Neuronal stem cell (in vitro differentiated cells): ENCODE data around the gene CACNG6.

Experiments used
- DNase-seq: peaks from one replicate; pipeline ENCODE4 v3.0.0-alpha.2; 2013; ENCODE audit warnings: low spot score
- H2AFZ ChIP-seq: one replicate; pipeline ENCODE4 v1.6.1; 2013; ENCODE audit warnings: mild to moderate bottlenecking, low read length, inconsistent platforms
- H2AK5ac ChIP-seq: 2 replicates; pipeline ENCODE4 v1.6.1; 2013; ENCODE audit warnings: low read depth, mild to moderate bottlenecking, inconsistent platforms, low read length, moderate library complexity, mixed read lengths
- H2BK120ac ChIP-seq: 2 replicates; pipeline ENCODE4 v1.6.1; 2013; ENCODE audit warnings: low read depth, mild to moderate bottlenecking, inconsistent platforms, low read length, moderate library complexity, mixed read lengths
- H2BK12ac ChIP-seq: one replicate; pipeline ENCODE4 v1.6.1; 2013; ENCODE audit warnings: low read length, inconsistent platforms
- H2BK15ac ChIP-seq: 2 replicates; pipeline ENCODE4 v1.6.1; 2013; ENCODE audit warnings: mild to moderate bottlenecking, low read length, inconsistent platforms, mixed read lengths
- H2BK5ac ChIP-seq: one replicate; pipeline ENCODE4 v1.6.1; 2013; ENCODE audit warnings: inconsistent platforms, mild to moderate bottlenecking, low read length, moderate library complexity
- H3K14ac ChIP-seq: one replicate; pipeline ENCODE4 v1.6.1; 2013; ENCODE audit warnings: low read length, inconsistent platforms
- H3K18ac ChIP-seq: 2 replicates; pipeline ENCODE4 v1.6.1; 2013; ENCODE audit warnings: low read length, inconsistent platforms
- H3K23ac ChIP-seq: 2 replicates; pipeline ENCODE4 v1.6.1; 2013; ENCODE audit warnings: low read depth, mild to moderate bottlenecking, mixed read lengths, low read length, inconsistent platforms; ENCODE audit not compliant: poor library complexity
- H3K27ac ChIP-seq: replicated peaks from 3 replicates; pipeline ENCODE4 v1.5.1; 2013; ENCODE audit warnings: low read length, inconsistent platforms
- H3K27me3 ChIP-seq, 3 experiments: 2 replicates each; pipeline ENCODE4 v1.6.1; 2013; ENCODE audit warnings: low read length in 3 of 3, mild to moderate bottlenecking in 2 of 3, inconsistent platforms in 1 of 3, low read depth in 1 of 3, mixed read lengths in 1 of 3, moderate library complexity in 1 of 3; ENCODE audit not compliant: control insufficient read depth in 3 of 3, insufficient read depth in 3 of 3
- H3K36me3 ChIP-seq, 2 donors: replicated peaks in 1 of 2; 2 replicates each; pipeline ENCODE4 v1.6.1; 2013; ENCODE audit warnings: low read length in 2 of 2; ENCODE audit not compliant: control insufficient read depth in 2 of 2, insufficient read depth in 2 of 2
- H3K4ac ChIP-seq: 2 replicates; pipeline ENCODE4 v1.6.1; 2013; ENCODE audit warnings: inconsistent platforms, mild to moderate bottlenecking, low read length, moderate library complexity
- H3K4me1 ChIP-seq, 2 donors: 1 replicate in 1 of 2; 2 replicates in 1 of 2; pipeline ENCODE4 v1.6.1; 2013; ENCODE audit warnings: low read length in 2 of 2, low read depth in 1 of 2; ENCODE audit not compliant: control insufficient read depth in 2 of 2, insufficient read depth in 1 of 2
- H3K4me2 ChIP-seq: one replicate; pipeline ENCODE4 v1.6.1; 2013; ENCODE audit warnings: mild to moderate bottlenecking, low read length, inconsistent platforms; ENCODE audit not compliant: insufficient read depth, poor library complexity, severe bottlenecking
- H3K4me3 ChIP-seq, 2 donors: 2 replicates each; pipeline ENCODE4 v1.5.1; 2013; ENCODE audit warnings: low read length in 2 of 2, mild to moderate bottlenecking in 2 of 2, inconsistent platforms in 1 of 2, moderate library complexity in 1 of 2
- H3K79me1 ChIP-seq: one replicate; pipeline ENCODE4 v1.6.1; 2013; ENCODE audit warnings: low read depth, mild to moderate bottlenecking, inconsistent platforms, low read length, moderate library complexity
- H3K9ac ChIP-seq: one replicate; pipeline ENCODE4 v1.6.1; 2013; ENCODE audit warnings: mild to moderate bottlenecking, low read depth, low read length, inconsistent platforms; ENCODE audit not compliant: poor library complexity
- H3K9me3 ChIP-seq, 2 donors: replicated peaks in 1 of 2; 2 replicates each; pipeline versions ENCODE3 to v1.6.1; 2013; ENCODE audit warnings: low read length in 2 of 2, mild to moderate bottlenecking in 2 of 2, inconsistent platforms in 1 of 2, low read depth in 1 of 2, mixed read lengths in 1 of 2, moderate library complexity in 1 of 2; ENCODE audit not compliant: control insufficient read depth in 2 of 2, insufficient read depth in 1 of 2
- H4K8ac ChIP-seq: one replicate; pipeline ENCODE4 v1.6.1; 2013; ENCODE audit warnings: low read depth, mild to moderate bottlenecking, inconsistent platforms, low read length, moderate library complexity
- H4K91ac ChIP-seq: one replicate; pipeline ENCODE4 v1.6.1; 2013; ENCODE audit warnings: low read length, low read depth, mild to moderate bottlenecking, inconsistent platforms; ENCODE audit not compliant: poor library complexity
- WGBS, 2 donors: extraction: QIAGEN DNeasy Blood & Tissue Kit; methylation state at CpG; one replicate each; pipeline ENCODE4 v1.1.7; 2013; ENCODE audit warnings: missing lambda C conversion rate in 2 of 2, mixed read lengths in 1 of 2; ENCODE audit not compliant: insufficient read length in 2 of 2, insufficient replicate concordance in 1 of 2; ENCODE audit errors: extremely low coverage in 2 of 2; 5-methylcytosine and 5-hydroxymethylcytosine counted together

Gene CACNG6

DNA sequence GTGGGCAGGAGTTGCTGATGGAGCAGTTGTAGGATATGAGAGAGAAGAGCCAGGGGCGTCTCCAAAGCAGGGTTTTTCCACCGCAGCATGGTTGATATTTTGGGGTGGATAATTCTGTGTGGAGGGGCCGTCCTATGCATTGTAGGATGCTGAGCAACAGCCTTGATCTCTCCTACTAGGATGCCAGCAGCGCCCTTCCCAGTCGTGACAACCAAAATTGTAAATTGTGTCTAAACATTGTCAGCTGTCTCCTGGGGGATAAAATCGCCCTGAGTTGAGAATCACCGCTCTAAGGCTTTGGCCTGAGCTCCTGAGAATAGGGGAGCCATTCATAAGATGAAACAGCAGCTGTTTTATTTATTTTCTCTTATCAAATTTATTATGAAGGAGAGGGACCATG lies 24.5 kb upstream of the CACNG6 start:
- H3K4me2 ChIP-seq, result no peak overlapping the region
- no peak overlapping the region for H2BK120ac ChIP-seq
- no peak overlapping the region for H3K23ac ChIP-seq
- no peak overlapping the region for H3K14ac ChIP-seq
- H3K4me1 ChIP-seq, result no peaks in the 10 kb centered on the region
- peaks cover 0 to 20% (median 0%) of the 10 kb centered on the region in 3 experiments for H3K27me3 ChIP-seq
- no peak for DNase-seq
- H2AFZ ChIP-seq, result no peak overlapping the region
- H2BK15ac ChIP-seq, result no peak overlapping the region
- H3K9ac ChIP-seq, result no peak overlapping the region
- H4K8ac ChIP-seq, result no peak overlapping the region
- H2AK5ac ChIP-seq, result no peak overlapping the region
- no CpG with 5 or more reads among the region's 7 CpGs for WGBS, 2 donors
- no peak overlapping the region for H4K91ac ChIP-seq
- H3K4me3 ChIP-seq, result no peak overlapping the region
- no peak overlapping the region for H3K27ac ChIP-seq
- H3K4ac ChIP-seq, result no peak overlapping the region
- H3K79me1 ChIP-seq, result peaks cover 1% of the 10 kb centered on the region
- no peak overlapping the region for H2BK12ac ChIP-seq
- no peaks in the 10 kb centered on the region for H3K9me3 ChIP-seq
- no peak overlapping the region for H2BK5ac ChIP-seq
- H3K18ac ChIP-seq, result no peak overlapping the region
- peaks cover 0 to 77% of the 10 kb centered on the region in 2 donors for H3K36me3 ChIP-seq

DNA sequence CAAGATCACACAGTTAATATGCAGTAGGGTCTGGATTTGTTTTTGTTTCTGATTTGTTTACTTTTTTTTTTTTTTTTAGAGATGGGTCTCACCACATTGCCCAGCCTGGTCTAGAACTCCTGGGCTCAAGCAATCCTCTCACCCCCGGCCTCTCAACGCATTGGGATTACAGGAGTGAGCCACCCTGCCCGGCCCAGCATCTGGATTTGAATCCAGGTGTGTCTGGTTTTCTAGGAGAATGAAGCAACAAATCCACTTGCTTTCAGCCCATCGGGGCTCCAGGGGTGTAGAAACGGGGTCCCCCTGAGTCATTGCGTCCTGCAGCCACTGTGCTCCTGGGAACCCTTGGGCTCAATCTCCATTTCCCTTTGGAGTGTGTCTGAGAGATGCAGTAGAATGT lies 22.1 kb upstream of the CACNG6 start:
- Histone ChIP-seq H3K79me1 (no peaks in the 10 kb centered on the region), H2AK5ac (no peak overlapping the region), H3K4me1 (no peaks in the 10 kb centered on the region), H2BK15ac (no peak overlapping the region), H3K18ac (no peak overlapping the region), H3K36me3 (peaks cover 0 to 86% of the 10 kb centered on the region in 2 donors), H3K9me3 (no peaks in the 10 kb centered on the region), H3K4me3 (no peak overlapping the region), H2BK12ac (no peak overlapping the region), H3K9ac (no peak overlapping the region), H4K8ac (no peak overlapping the region), H2AFZ (no peak overlapping the region), H2BK120ac (no peak overlapping the region), H3K27ac (no peak overlapping the region), H3K4me2 (no peak overlapping the region), H3K4ac (no peak overlapping the region), H3K23ac (no peak overlapping the region), H4K91ac (no peak overlapping the region), H2BK5ac (peak overlapping the region; percentile 39), H3K14ac (no peak overlapping the region), H3K27me3 (peaks cover 0 to 4% (median 0%) of the 10 kb centered on the region in 3 experiments)
- WGBS, 2 donors, result no CpG with 5 or more reads among the region's 6 CpGs
- no peak for DNase-seq

DNA sequence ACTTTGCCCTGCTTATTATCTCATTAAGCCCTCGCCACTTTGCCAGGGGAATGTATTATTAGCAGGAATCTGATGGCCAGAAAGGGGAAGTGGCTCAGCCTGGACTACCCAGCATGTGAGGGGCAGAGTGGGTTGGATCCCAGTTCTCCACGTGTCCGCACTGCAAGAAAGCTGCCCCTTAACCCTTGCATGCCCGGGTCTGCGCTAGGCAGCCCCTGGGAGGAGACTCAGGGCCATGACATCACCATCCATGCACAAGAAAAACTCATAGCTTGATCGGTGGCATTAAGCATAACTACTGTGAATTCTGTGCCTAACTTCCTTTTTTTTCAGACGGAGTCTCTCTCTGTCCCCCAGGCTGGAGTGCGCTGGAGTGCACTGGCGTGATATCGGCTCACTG lies 19.8 kb upstream of the CACNG6 start:
- no CpG with 5 or more reads among the region's 10 CpGs for WGBS, 2 donors
- no peak overlapping the region for H3K9ac ChIP-seq
- no peak overlapping the region for H4K8ac ChIP-seq
- H3K4me1 ChIP-seq, result no peaks in the 10 kb centered on the region
- no peak overlapping the region for H2BK12ac ChIP-seq
- H3K14ac ChIP-seq, result no peak overlapping the region
- H3K27me3 ChIP-seq, result no peaks in the 10 kb centered on the region
- no peak overlapping the region for H3K4me3 ChIP-seq
- H3K9me3 ChIP-seq, result no peaks in the 10 kb centered on the region
- H3K4me2 ChIP-seq, result no peak overlapping the region
- no peak overlapping the region for H2BK15ac ChIP-seq
- H3K23ac ChIP-seq, result no peak overlapping the region
- no peak for DNase-seq
- H2AFZ ChIP-seq, result no peak overlapping the region
- H2AK5ac ChIP-seq, result no peak overlapping the region
- H3K79me1 ChIP-seq, result no peaks in the 10 kb centered on the region
- H2BK5ac ChIP-seq, result no peak overlapping the region
- peaks cover 0 to 78% of the 10 kb centered on the region in 2 donors for H3K36me3 ChIP-seq
- no peak overlapping the region for H3K4ac ChIP-seq
- no peak overlapping the region for H3K18ac ChIP-seq
- H2BK120ac ChIP-seq, result no peak overlapping the region
- H4K91ac ChIP-seq, result no peak overlapping the region
- no peak overlapping the region for H3K27ac ChIP-seq

DNA sequence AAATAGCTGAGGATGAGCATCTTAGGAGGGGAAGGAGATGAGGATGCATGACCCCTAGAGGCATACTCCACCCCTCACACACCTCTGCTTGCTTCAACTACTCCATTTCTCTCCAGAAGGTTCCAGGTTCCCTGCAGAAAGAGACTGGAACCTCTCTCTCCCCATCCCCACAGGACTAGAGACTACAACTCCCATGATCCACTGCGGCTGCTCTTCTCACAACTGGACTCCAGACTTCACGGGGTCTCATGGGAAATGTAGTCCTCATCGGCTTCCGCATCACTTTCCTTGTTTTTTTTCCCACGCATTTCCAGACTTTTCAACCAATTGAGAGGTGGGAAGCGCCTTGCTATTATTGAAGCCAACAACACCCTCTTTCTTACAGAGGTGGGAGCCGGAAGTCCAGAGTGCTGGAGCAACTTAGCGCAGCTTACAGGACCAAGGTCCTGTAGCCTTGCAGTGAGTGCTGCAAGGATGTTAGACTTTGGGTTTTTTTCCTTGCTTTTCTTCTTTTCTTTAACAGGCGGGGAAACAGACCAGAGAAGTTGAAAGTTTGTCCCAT lies 13.9 kb upstream of the CACNG6 start:
- no peaks in the 10 kb centered on the region for H3K9me3 ChIP-seq
- peaks cover 1 to 8% of the 10 kb centered on the region in 2 donors for H3K4me1 ChIP-seq
- no CpG with 5 or more reads among the region's 9 CpGs for WGBS, 2 donors
- no peak overlapping the region for H3K23ac ChIP-seq
- H4K91ac ChIP-seq, result no peak overlapping the region
- peaks cover 0 to 35% of the 10 kb centered on the region in 2 donors for H3K36me3 ChIP-seq
- no peak overlapping the region for H3K14ac ChIP-seq
- H2AK5ac ChIP-seq, result no peak overlapping the region
- no peak overlapping the region for H3K27ac ChIP-seq
- no peak overlapping the region for H2BK5ac ChIP-seq
- H2BK120ac ChIP-seq, result no peak overlapping the region
- no peak overlapping the region for H2BK12ac ChIP-seq
- H3K27me3 ChIP-seq, result peaks cover 0 to 26% (median 6%) of the 10 kb centered on the region in 3 experiments
- H3K4me2 ChIP-seq, result peak overlapping the region; percentile 63
- H3K9ac ChIP-seq, result no peak overlapping the region
- no peak overlapping the region for H2AFZ ChIP-seq
- H3K4me3 ChIP-seq, result peak overlapping the region in 1 of 2 donors; percentile 80
- no peak overlapping the region for H3K4ac ChIP-seq
- no peaks in the 10 kb centered on the region for H3K79me1 ChIP-seq
- no peak overlapping the region for H3K18ac ChIP-seq
- H2BK15ac ChIP-seq, result no peak overlapping the region
- DNase-seq, result peak; percentile 92
- H4K8ac ChIP-seq, result no peak overlapping the region
